HG02763 (cell line): Measurements from ENCODE around the gene BAIAP2.

ENCODE experiments used
- ATAC-seq: cut with Tn5 transposase; IDR thresholded peaks from one replicate; pipeline ENCODE4 v1.9.1; 2021; ENCODE audit warnings: mild to moderate bottlenecking, moderate library complexity; ENCODE audit not compliant: unreplicated experiment

The BAIAP2 gene

GRCh38 chr17:81036197-81036941 is 1.4 kb downstream of the BAIAP2 start:
- no peak for ATAC-seq

DNA sequence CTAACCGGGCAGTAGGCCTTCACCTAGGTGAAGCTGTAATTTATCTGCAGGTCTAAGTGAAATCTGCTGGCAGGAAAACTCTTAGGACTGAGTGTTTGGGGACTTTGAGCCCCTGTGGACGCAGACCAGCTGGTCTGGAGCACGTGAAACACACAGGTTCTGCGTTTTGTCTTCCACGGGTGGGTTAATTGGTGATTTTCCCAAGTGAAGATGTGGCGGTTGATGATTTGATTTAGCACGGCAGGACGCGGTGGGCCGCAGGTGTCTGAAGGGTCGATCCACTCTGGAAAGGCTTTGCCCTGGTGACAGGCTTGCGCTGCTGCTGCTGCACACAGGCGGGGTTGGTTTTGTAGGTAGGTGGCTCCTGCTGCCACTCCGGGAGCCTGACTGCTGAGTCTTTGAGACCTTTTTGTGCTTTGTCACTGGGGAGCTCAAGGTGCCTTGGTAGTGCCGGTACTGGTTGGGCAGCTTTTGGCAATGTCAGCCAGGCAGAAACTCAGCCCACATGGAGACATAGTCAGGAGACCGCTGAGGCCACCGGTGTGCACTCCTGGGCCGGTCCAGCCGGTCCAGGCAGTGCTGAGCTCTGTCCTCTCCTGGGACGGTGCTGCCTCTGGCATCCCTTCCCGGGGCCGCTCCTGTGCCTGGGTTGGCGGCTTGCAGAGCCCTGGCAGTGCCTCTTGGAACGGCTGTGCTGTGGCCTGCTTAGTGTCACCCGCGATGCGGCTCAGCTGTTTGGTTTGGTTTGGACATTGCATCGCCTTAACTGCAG is 2.3 kb downstream of the BAIAP2 start:
- no peak for ATAC-seq

GRCh38 chr17:81037798-81038733 is 3.1 kb downstream of the BAIAP2 start:
- ATAC-seq: no peak

DNA sequence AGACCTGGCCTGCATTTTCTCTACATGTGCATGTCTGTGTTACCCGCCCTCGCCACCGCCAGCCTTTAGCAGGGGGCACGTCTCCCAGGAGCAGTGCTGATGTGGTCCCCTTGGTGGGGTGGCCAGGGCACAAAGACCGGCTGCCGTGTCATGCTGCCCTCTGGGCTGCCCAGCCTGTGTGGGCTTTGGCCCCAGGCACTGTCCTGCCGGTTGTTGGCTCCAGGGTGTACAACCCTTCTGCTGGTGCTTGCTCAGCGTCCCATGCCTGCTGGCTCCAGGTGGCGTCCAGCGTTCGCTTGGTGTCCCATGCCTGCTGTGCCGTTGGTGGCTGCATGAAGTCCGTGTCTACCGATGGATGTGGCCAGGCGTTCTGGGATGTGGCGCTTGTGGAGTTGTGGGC is 4.1 kb downstream of the BAIAP2 start:
- ATAC-seq: no peak

DNA sequence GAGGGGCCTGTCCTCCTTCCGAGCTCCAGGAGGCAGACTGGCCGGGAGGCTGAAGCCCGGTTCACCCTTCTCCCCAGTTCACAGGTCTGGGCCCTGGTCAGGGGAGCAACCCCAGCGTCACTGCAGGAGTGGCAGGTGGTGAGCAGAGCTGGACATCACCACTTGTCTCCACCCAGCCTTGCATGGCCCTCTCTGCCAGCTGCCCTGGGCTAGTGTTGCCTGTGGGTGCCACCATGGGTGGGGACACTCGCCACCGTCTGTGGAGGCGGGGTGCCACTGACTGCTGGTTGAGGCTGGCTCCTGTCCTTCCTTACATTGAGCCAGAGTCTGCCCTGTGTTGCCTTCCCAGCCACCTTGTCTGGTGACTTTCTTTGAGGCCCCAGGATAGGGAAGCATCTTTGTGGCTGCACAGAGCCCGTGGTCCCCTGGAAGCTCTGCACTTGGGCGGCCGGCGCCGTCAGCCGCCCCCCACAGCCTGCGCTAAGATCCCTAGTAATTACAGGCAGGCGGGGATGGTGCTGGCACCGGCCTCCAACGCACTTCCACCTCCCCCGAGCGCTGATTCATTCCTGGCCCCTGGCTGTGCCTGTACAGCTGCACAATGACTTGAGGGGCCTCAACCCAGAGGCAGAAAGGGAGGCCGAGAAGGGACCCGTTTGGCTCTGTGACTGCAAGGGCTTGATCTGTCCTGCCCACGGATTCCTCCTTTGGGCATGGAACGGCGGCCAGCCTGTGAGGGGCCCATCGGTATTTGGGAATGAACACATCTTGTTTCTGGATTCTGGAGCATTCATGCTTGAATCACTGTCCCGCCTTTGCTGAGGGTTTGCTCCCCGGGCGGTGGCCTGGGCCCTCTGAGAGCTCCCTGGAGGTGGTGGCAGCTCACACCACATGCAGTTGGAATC is 5.2 kb downstream of the BAIAP2 start:
- no peak for ATAC-seq

GRCh38 chr17:81040791-81041337 is 5.9 kb downstream of the BAIAP2 start:
- no peak for ATAC-seq

DNA sequence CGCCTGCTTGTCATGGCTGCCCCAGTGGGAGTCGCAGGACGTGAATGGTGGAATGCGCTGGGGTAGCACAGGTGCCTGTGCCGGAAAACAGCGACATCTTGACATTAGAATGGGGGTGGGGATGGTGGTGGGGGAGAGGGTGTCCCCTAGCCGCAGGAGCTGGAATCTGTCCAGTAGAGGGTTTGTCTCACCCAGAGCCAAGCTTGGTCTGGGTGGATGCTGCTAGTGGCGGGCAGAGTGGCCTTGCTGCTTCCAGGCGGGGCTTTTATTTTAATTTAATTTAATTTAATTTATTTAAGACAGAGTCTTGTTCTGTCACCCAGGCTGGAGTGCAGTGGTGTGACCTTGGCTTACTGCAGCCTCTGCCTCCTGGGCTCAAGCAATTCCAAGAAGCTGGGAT is 7.7 kb downstream of the BAIAP2 start:
- no peak for ATAC-seq

GRCh38 chr17:81043319-81043724 is 8.4 kb downstream of the BAIAP2 start:
- ATAC-seq: no peak

GRCh38 chr17:81043725-81044427 is 8.9 kb downstream of the BAIAP2 start:
- no peak for ATAC-seq

GRCh38 chr17:81044428-81044763 is 9.4 kb downstream of the BAIAP2 start:
- no peak for ATAC-seq

- no peak for ATAC-seq
Measured at GRCh38 chr17:81044764-81045589, 10.0 kb downstream of the BAIAP2 start.

GRCh38 chr17:81045590-81046095 is 10.7 kb downstream of the BAIAP2 start:
- ATAC-seq: no peak

DNA sequence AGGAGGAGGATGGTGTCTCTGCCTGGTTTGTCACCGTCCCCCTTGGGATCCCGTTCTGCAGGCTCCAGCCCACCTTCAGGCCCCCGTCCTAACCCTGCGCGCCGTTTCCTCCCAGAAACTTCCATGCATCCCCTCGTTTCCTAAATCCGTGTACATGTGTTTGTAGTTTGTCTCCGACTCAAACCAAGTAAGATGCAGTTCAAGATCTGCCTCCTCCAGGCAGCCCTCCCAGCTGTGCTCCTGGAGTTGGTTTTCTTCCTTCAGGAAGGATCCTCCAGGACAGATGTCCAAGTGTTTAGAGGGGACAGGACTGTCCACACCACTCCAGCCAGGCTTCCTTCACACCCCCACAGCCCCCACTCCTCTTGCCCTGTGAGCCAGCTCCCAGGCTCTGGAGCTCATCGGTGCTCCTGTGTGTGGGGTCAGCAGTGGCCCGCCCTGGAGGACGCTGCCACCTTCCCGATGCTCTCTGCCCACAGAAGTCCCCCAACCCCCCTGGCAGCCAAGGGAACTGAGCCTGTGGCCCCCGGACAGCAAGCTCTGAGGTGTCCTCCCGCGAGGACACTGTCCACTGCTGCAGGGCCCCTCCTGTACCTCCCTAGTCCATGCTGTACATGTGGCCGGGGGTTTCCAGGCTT is 11.3 kb downstream of the BAIAP2 start:
- no peak for ATAC-seq

DNA sequence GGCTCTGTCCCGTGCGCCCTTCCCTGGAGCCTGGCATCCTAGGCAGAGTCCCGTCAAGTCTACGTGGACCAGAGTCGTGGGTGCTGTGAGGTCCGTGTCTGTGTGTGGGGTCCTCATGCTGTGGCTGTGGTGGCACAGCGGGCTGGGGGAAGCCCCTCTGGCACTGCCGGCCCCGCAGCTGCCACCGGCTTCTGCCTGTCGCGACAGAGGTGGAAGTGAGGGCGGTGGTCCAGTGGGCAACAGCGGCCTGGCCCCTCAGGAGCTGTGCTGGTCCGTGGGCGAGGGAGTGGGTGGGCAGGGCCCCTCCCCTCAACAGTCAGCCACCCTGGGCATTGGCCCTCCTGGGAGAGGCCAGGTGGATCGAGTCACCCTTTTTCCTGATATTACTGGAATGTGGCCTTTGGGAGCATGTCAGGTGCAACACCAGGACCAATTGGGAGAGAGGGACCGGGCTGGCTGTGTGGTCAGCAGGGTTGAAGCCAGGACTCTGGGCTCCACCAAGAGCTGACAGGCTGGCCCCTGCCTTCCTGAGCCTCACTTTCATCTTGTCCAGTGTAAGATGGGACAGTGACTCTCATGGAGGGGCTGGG is 11.9 kb downstream of the BAIAP2 start:
- ATAC-seq: no peak

- no peak for ATAC-seq
Measured at GRCh38 chr17:81048827-81049371, 13.9 kb downstream of the BAIAP2 start.

GRCh38 chr17:81049372-81049911 is 14.5 kb downstream of the BAIAP2 start:
- no peak for ATAC-seq

DNA sequence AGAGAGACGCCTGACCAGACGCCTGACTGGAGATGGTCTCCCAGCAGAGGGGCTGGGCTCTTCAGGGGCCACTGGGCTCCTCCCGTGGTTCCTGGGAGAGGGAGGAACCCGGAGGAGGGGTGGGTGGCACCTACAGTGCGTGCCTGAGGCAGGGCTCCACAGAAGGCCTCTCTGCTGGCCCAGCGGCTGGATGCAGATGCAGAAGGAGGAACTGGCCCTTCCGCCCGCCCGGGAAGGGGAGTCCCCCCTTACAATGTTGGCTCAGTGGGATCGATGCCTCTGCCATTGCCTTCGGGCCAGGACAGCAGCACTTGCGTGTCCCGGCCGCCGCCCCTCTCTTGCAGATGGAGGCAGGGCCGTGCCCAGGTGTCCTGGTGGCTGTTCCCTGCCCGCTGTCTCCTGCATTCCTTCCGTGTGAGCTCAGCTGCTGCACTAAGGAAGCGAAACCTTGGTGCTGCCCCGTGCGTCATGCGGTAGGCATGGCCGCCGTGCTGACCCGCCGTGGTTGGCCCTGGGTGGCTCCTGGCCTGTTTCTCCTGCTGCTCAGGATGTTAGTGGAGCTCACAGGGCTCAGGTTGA is 15.1 kb downstream of the BAIAP2 start:
- ATAC-seq: no peak
